LNCaP clone FGC (cell line): Measurements from ENCODE around the gene ZBTB32.
"Not testable (repeated sequence)": the region's sequence is repeated elsewhere in the genome, so short reads cannot be mapped to it uniquely, and the experiment has no call there.

Experiments
- DNase-seq: peaks from one replicate; pipeline ENCODE4 v3.0.0-alpha.2; 2011; ENCODE audit warnings: low read depth
- H3K4me3 ChIP-seq: 2 replicates; pipeline ENCODE4 v1.5.1; 2011; ENCODE audit warnings: mild to moderate bottlenecking, low read depth, low read length, control low read depth
- CTCF ChIP-seq: IDR thresholded peaks from 2 replicates; pipeline ENCODE4 v1.5.1; 2012; ENCODE audit warnings: mild to moderate bottlenecking; ENCODE audit not compliant: control insufficient read depth, insufficient read depth; ENCODE audit errors: extremely low read depth

The ZBTB32 gene

GRCh38 chr19:35673121-35673804, 31.1 kb upstream of the ZBTB32 start:
- TF ChIP-seq CTCF = no peak
- no peak for DNase-seq
- H3K4me3 ChIP-seq = no peak overlapping the region

DNA sequence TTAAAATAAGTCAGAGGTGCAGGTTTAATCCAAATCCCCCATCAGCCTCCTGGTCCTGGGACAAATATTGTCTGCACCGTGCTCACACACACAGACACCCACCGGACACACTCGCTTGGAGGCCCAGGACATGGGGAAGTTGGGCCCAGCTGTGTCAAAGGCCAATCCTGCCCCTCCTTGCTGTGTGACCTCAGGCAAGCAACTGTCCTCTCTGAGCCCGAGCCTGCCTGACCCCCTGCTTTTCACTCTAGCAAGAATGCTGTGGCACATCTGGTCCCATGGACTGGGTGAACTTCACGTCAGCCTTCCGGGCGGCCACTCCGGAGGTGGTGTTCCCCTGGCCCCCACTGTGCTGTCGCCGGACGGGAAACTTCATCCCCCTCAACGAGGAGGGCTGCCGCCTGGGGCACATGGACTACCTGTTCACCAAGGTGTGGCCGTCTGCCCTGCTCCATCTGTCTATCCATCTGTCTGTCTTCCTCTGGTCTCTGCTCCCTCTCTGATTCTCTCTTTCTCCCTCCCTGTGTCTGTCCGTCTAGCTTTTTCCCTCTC, 28.7 kb upstream of the ZBTB32 start:
- no peak for DNase-seq
- no peak for TF ChIP-seq CTCF
- no peak overlapping the region for H3K4me3 ChIP-seq

GRCh38 chr19:35689836-35690235, 14.5 kb upstream of the ZBTB32 start:
- no peak for TF ChIP-seq CTCF
- no peak overlapping the region for H3K4me3 ChIP-seq
- DNase-seq = no peak

- DNase-seq, H3K4me3 ChIP-seq: not testable (repeated sequence)
These were observed 13.3 kb upstream of the ZBTB32 start for GRCh38 chr19:35691106-35691505.

DNA sequence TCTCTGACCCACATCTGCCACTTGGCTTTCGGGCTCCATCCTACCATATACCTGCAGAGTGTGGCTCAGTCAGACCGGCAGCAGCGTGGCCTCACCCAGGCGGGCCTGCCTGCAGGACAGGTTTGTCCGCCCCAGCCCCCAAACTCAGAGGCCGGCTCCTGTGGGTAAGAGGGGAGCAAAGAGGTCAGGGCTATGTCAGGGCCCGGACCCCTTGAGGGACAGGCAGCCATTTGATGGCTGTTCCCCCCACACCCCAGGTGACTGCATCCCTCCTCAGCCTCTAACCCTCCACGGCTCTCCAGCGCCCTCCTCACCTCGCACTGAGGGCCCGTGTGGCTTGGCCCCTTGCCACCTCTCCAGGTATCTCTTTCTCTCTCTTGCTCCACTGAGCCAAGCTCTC, 12.3 kb upstream of the ZBTB32 start:
- TF ChIP-seq CTCF = no peak

DNA sequence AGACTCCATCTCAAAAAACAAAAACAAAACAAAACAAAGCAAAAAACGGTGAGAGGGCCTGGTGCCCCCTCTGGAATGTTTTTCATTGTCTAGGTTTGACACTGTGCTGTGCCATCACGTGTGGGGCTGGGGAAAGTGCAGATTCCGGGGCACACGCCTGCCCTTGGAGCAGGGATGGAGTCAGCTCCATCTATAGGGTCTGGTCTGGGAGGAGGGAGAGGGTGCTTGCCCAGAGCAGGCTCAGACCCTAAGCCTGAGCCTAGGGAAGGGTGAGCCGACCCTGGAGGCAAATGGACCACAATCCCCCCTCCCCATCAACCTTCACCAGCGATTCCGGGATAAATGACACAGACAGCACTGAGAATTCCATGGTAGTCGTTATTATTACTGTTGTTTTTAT, 10.9 kb upstream of the ZBTB32 start:
- TF ChIP-seq CTCF = no peak
- no peak overlapping the region for H3K4me3 ChIP-seq
- no peak for DNase-seq

More for the DNA sequence above, 12.3 kb upstream of the ZBTB32 start:
- DNase-seq = no peak
- no peak overlapping the region for H3K4me3 ChIP-seq

- TF ChIP-seq CTCF = peak; percentile 99
- no peak overlapping the region for H3K4me3 ChIP-seq
These were observed 10.3 kb upstream of the ZBTB32 start for GRCh38 chr19:35693835-35694599.

More at GRCh38 chr19:35693835-35694599, 10.3 kb upstream of the ZBTB32 start:
- peak; percentile 68 for DNase-seq
